K562 (cell line): ENCODE data around the gene ADAMTS2. TPM values are rescaled to one million over a fixed set of nuclear protein-coding genes. Genes with fewer than 3 reads are reported as not detected.

Experiments
- BRF2 ChIP-seq: IDR thresholded peaks from 3 replicates; pipeline ENCODE4 v1.6.1; 2011; ENCODE audit warnings: borderline replicate concordance, mild to moderate bottlenecking; ENCODE audit not compliant: insufficient read length, insufficient read depth
- POLR3G ChIP-seq: IDR thresholded peaks from 2 replicates; pipeline ENCODE4 v1.6.1; 2011; ENCODE audit not compliant: insufficient read length, insufficient replicate concordance; ENCODE audit errors: extremely low read depth
- RBBP5 ChIP-seq: fragments of 200-600 bp; sonication (generic); IDR thresholded peaks from 2 replicates; pipeline ENCODE4 v1.6.1; 2012; ENCODE audit warnings: borderline replicate concordance, mild to moderate bottlenecking, low read length, control low read depth, inconsistent platforms; ENCODE audit not compliant: insufficient read depth, poor library complexity, severe bottlenecking
- polyA plus RNA-seq, 8 experiments: library from polyadenylated mRNA; depleted of rRNA in 4 of 8; stranded (reverse) in 5 of 8; unstranded in 3 of 8; fragments of >200 nt; fragmentation: Nextera tagmentation in 2 of 8; fragmentation: Illumina TruSeq in 1 of 8; extraction: Ambion mirVana in 2 of 8; extraction: Trizol in 1 of 8; gene quantifications; 2 replicates each; pipeline versions ENCODE4 v1.2.1 to v1.2.3, GENCODE V29; 2011 to 2014; ENCODE audit warnings: inconsistent platforms in 1 of 8, missing spikeins in 1 of 8
- total RNA-seq, 7 experiments: library from RNA; depleted of rRNA in 6 of 7; stranded (reverse); fragments of >200 nt in 6 of 7; fragmentation: Illumina TruSeq in 2 of 7; extraction: Trizol in 2 of 7; gene quantifications; 2 replicates each; pipeline versions ENCODE4 v1.2.1 to v1.2.3, GENCODE V29; 2011 to 2021; ENCODE audit warnings: low replicate concordance in 1 of 7
- TF ChIP-seq, protein P1 (sequence below): fragments of 250-450 bp; sonication (Bioruptor Pico); IDR thresholded peaks from 2 replicates; pipeline ENCODE4 v1.4.0; 2020; ENCODE audit warnings: mild to moderate bottlenecking, moderate library complexity, borderline replicate concordance
- TF ChIP-seq, protein P2 (sequence below): sonication (generic); formaldehyde crosslinking; IDR thresholded peaks from 2 replicates; pipeline ENCODE4 v1.4.0; 2020; ENCODE audit warnings: mild to moderate bottlenecking, missing genetic modification reagents
- TF ChIP-seq, protein P3 (sequence below): sonication (generic); formaldehyde crosslinking; IDR thresholded peaks from 2 replicates; pipeline ENCODE4 v1.9.0; 2022; ENCODE audit warnings: mild to moderate bottlenecking, missing genetic modification reagents

ADAMTS2 gene
- total and polyA plus RNA-seq, 9 of the 15 experiments (the other 6 are each of a cell fraction or from before 2014, with no cell fraction given): not detected

DNA sequence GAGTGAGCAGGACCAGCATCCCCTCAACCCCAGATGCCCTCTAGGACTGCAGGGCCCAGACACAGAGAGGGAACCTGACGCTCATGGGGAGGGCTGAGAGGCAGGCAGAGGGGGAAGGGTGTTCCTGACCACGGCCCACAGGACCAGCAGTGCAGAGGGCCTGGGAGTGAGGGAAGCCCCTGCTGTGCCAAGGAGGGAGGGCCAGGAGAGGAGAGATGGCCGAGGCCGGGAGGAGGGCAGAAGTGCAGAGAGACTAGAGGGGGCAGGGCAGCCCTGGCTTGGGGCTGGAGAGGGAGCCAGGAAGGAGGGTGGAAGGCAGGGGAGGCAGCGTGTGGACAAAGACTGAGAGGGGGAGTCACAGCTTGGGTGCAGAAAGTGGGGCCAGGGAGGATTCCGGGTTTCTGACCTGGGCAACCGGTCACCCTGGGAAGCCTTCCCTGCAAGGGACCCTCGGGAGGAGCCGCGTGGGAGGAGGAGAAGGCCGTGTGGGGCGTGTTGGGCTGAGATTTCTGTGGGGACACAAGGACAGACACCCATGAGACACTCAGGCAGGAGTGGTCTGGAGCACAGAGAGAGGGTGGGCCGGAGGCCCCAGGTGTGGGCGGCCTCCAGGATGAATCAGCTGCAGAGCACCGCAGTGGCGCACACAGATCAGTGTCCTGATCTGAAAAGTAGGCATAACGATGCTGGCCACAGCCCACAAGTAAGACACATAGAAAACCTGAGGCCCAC, 117.5 kb downstream of the ADAMTS2 start (continued):
- TF ChIP-seq, protein P1, sequence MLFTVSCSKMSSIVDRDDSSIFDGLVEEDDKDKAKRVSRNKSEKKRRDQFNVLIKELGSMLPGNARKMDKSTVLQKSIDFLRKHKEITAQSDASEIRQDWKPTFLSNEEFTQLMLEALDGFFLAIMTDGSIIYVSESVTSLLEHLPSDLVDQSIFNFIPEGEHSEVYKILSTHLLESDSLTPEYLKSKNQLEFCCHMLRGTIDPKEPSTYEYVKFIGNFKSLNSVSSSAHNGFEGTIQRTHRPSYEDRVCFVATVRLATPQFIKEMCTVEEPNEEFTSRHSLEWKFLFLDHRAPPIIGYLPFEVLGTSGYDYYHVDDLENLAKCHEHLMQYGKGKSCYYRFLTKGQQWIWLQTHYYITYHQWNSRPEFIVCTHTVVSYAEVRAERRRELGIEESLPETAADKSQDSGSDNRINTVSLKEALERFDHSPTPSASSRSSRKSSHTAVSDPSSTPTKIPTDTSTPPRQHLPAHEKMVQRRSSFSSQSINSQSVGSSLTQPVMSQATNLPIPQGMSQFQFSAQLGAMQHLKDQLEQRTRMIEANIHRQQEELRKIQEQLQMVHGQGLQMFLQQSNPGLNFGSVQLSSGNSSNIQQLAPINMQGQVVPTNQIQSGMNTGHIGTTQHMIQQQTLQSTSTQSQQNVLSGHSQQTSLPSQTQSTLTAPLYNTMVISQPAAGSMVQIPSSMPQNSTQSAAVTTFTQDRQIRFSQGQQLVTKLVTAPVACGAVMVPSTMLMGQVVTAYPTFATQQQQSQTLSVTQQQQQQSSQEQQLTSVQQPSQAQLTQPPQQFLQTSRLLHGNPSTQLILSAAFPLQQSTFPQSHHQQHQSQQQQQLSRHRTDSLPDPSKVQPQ (CRISPR knock-in tag): no peak
- TF ChIP-seq POLR3G (no peak), RBBP5 (no peak), BRF2 (no peak)
- TF ChIP-seq, protein P2, sequence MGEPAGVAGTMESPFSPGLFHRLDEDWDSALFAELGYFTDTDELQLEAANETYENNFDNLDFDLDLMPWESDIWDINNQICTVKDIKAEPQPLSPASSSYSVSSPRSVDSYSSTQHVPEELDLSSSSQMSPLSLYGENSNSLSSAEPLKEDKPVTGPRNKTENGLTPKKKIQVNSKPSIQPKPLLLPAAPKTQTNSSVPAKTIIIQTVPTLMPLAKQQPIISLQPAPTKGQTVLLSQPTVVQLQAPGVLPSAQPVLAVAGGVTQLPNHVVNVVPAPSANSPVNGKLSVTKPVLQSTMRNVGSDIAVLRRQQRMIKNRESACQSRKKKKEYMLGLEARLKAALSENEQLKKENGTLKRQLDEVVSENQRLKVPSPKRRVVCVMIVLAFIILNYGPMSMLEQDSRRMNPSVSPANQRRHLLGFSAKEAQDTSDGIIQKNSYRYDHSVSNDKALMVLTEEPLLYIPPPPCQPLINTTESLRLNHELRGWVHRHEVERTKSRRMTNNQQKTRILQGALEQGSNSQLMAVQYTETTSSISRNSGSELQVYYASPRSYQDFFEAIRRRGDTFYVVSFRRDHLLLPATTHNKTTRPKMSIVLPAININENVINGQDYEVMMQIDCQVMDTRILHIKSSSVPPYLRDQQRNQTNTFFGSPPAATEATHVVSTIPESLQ (CRISPR knock-in tag): no peak
- TF ChIP-seq, protein P3, sequence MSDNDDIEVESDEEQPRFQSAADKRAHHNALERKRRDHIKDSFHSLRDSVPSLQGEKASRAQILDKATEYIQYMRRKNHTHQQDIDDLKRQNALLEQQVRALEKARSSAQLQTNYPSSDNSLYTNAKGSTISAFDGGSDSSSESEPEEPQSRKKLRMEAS: no peak
- TF ChIP-seq, all 486 proteins: peak for 0
